ENCODE data around the gene LYPD6. TPM values are rescaled to one million over a fixed set of nuclear protein-coding genes. Genes with fewer than 3 reads are reported as not detected.

Gene LYPD6
- total RNA-seq, 1 donor from 2014 or later, result not detected

- intact Hi-C loops (cut with micrococcal nuclease), result no loop called here
Measured at GRCh38 chr2:149346272-149346671, 15.9 kb downstream of the LYPD6 start.

- intact Hi-C loops (cut with micrococcal nuclease), result no loop called here
Measured at GRCh38 chr2:149348291-149348690, 17.9 kb downstream of the LYPD6 start.

- intact Hi-C loops (cut with micrococcal nuclease), result no loop called here
Measured at GRCh38 chr2:149353421-149353820, 23.0 kb downstream of the LYPD6 start.

- intact Hi-C loops (cut with micrococcal nuclease), result no loop called here
Measured at GRCh38 chr2:149355716-149356422, 25.5 kb downstream of the LYPD6 start.

- intact Hi-C loops (cut with micrococcal nuclease), result no loop called here
Measured at GRCh38 chr2:149357058-149357457, 26.7 kb downstream of the LYPD6 start.

- intact Hi-C loops (cut with micrococcal nuclease), result no loop called here
Measured at GRCh38 chr2:149360106-149360505, 29.7 kb downstream of the LYPD6 start.

- intact Hi-C loops (cut with micrococcal nuclease), result no loop called here
Measured at GRCh38 chr2:149363958-149364357, 33.6 kb downstream of the LYPD6 start.

- intact Hi-C loops (cut with micrococcal nuclease), result no loop called here
Measured at GRCh38 chr2:149364839-149365238, 34.5 kb downstream of the LYPD6 start.

- intact Hi-C loops (cut with micrococcal nuclease), result no loop called here
Measured at GRCh38 chr2:149365931-149366583, 35.7 kb downstream of the LYPD6 start.

GRCh38 chr2:149370061-149370775, 39.8 kb downstream of the LYPD6 start:
- intact Hi-C loops (cut with micrococcal nuclease), result no loop called here

- intact Hi-C loops (cut with micrococcal nuclease), result no loop called here
Measured at GRCh38 chr2:149371476-149371875, 41.1 kb downstream of the LYPD6 start.

- intact Hi-C loops (cut with micrococcal nuclease), result no loop called here
Measured at GRCh38 chr2:149375801-149376361, 45.5 kb downstream of the LYPD6 start.

- intact Hi-C loops (cut with micrococcal nuclease), result no loop called here
Measured at GRCh38 chr2:149380205-149380604, 49.8 kb downstream of the LYPD6 start.

- intact Hi-C loops (cut with micrococcal nuclease), result no loop called here
Measured at GRCh38 chr2:149383340-149383739, 53.0 kb downstream of the LYPD6 start.

GRCh38 chr2:149385350-149385749, 55.0 kb downstream of the LYPD6 start:
- intact Hi-C loops (cut with micrococcal nuclease), result no loop called here

- intact Hi-C loops (cut with micrococcal nuclease), result no loop called here
Measured at GRCh38 chr2:149387411-149387810, 57.0 kb downstream of the LYPD6 start.

- intact Hi-C loops (cut with micrococcal nuclease), result no loop called here
Measured at GRCh38 chr2:149388120-149388816, 57.9 kb downstream of the LYPD6 start.

- intact Hi-C loops (cut with micrococcal nuclease), result no loop called here
Measured at GRCh38 chr2:149389506-149390167, 59.2 kb downstream of the LYPD6 start.

GRCh38 chr2:149393614-149394013, 63.2 kb downstream of the LYPD6 start:
- intact Hi-C loops (cut with micrococcal nuclease), result no loop called here

- intact Hi-C loops (cut with micrococcal nuclease), result no loop called here
Measured at GRCh38 chr2:149394864-149395263, 64.5 kb downstream of the LYPD6 start.

Data from T-helper 2 cell treated with Interferon-gamma antibody and Interleukin-4, amounts not matched to agents 100 ng/mL and 5 ng/mL, for 36 hours (primary cell).